Embryonic facial prominence (tissue), 1 donor: ENCODE measurements around the gene TCEAL7.
A peak's percentile ranks its signal among the peaks of the same experiment; 100 is the strongest.

Source experiments
- DNase-seq: peaks from one replicate; pipeline ENCODE4 v3.0.0-alpha.2; 2016; ENCODE audit errors: extremely low spot score

The TCEAL7 gene

GRCh38 chrX:103367502-103367901 lies 37.5 kb downstream of the TCEAL7 start:
- DNase-seq = no peak

- DNase-seq = no peak
Measured at GRCh38 chrX:103369479-103369878, 39.4 kb downstream of the TCEAL7 start.

- no peak for DNase-seq
Measured at GRCh38 chrX:103372886-103373285, 42.8 kb downstream of the TCEAL7 start.

GRCh38 chrX:103373581-103373980 lies 43.5 kb downstream of the TCEAL7 start:
- DNase-seq = no peak

DNA sequence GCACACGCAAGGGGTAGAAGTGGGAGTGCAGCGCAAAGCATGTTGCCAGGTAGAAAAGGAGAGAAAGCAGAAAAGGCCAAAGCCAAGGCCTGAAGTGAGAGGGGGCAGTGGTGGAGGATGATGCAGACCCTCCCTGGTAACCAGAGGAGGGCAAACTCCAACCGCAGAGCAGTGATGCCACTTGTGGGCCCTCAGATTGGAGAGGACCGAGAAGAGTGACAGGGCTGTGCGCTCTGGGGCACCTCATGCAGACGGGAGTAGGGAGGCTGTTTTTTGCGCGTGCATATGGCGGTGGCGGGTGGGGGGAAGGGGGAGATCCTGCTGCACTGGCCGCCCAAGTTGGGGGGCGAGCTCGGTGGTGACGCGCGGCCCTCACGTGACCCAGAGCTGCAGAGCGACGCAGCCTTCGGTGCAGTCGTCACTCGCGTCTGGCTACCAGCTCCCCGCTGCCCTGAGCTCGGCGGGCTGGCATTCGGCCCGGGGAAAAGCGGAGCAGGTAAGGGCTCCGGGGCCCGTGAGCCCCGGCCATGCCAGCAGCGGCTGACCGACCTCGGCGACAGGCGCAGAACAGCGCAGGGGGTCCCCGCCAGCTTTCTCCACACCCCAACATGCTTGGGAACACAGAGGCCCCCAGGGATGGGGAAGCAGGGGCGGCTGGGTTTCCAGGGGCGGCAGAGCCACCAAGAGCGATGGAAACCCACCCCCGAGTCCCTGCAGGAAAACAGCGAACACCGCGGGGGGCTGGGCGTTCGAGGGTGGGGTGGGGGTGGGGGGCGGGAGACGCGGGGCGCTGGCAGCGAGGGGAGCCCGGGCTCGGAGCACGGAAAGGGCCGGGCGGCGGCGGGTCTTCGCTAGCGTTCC lies 46.3 kb downstream of the TCEAL7 start, which contains the start of gene BEX3:
Gene BEX3 (plus strand): TSS at position 421 of the 861 bp plus-strand sequence. CDS start 984 bp downstream, outside the sequence.
- peak; percentile 45 for DNase-seq

GRCh38 chrX:103376979-103377324 lies 46.9 kb downstream of the TCEAL7 start:
- no peak for DNase-seq

DNA sequence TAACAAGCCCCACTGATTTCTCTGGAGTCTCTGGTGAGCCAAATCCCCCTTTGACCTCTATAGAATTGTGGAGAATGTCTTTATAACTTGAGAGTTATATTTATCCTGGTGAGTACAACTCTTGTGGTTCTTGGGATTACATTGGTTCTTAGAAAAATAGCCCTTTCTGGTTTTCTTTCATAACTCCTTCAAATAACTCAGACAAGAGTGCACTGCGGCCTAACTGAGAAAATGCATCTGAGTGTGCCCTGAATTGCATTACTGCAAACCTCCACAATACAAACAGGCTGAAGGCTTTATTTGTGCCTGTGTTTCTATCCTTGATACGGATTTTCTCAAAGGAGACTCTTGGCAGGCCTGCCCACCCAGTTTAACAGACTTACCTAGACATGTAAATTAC lies 49.0 kb downstream of the TCEAL7 start:
- DNase-seq = no peak
